B cell (primary cell): ENCODE results near the gene FN3K. TPM values are rescaled to one million over a fixed set of nuclear protein-coding genes. Genes with fewer than 3 reads are reported as not detected.
A peak's percentile ranks its signal among the peaks of the same experiment; 100 is the strongest.
"Not testable (repeated sequence)": the region's sequence is repeated elsewhere in the genome, so short reads cannot be mapped to it uniquely, and the experiment has no call there.

ENCODE experiments used
- ATAC-seq: fragments of 200-7000 bp; cut with Tn5 transposase; one replicate; pipeline ENCODE4 v1.10.0; 2021; ENCODE audit warnings: low read depth, mild to moderate bottlenecking, moderate number of reproducible peaks, moderate library complexity
- CTCF ChIA-PET: fragments of 350-600 bp; sonication (Branson Sonifier 250); formaldehyde crosslinking; loops from one replicate; lab custom pipeline; 2021; ENCODE audit warnings: antibody characterized with exemption, inconsistent platforms; lab: Charles Lee
- POLR2A ChIA-PET: fragments of 350-600 bp; sonication (Branson Sonifier 250); formaldehyde crosslinking; loops from one replicate; lab custom pipeline; 2021; ENCODE audit warnings: antibody characterized with exemption; lab: Charles Lee
- DNase-seq: peaks from one replicate; pipeline ENCODE4 v3.0.0; 2013
- H2AFZ ChIP-seq: 2 replicates; pipeline ENCODE4 v1.6.1; 2012; ENCODE audit warnings: mild to moderate bottlenecking, low read depth, low read length; ENCODE audit not compliant: insufficient read depth, poor library complexity, severe bottlenecking
- H3K27ac ChIP-seq, 2 donors: 1 replicate in 1 of 2; 2 replicates in 1 of 2; pipeline ENCODE4 v1.5.1; 2012 to 2013; ENCODE audit warnings: low read length in 2 of 2, mild to moderate bottlenecking in 2 of 2, moderate library complexity in 1 of 2
- H3K27me3 ChIP-seq, 4 experiments: fragments of 200-600 bp in 1 of 4; sonication (generic) in 1 of 4; replicated peaks in 1 of 4; 1 replicate in 2 of 4; 2 replicates in 2 of 4; pipeline versions ENCODE4 v1.6.1 to v1.7.0; 2013 to 2016; ENCODE audit warnings: low read length in 3 of 4, mild to moderate bottlenecking in 2 of 4, mixed read lengths in 1 of 4, moderate library complexity in 1 of 4; ENCODE audit not compliant: insufficient read depth in 4 of 4, control insufficient read depth in 3 of 4; ENCODE audit errors: control extremely low read depth in 1 of 4
- H3K36me3 ChIP-seq, 2 experiments: replicated peaks in 1 of 2; 1 replicate in 1 of 2; 2 replicates in 1 of 2; pipeline versions ENCODE4 v1.6.1 to v1.7.1; 2013; ENCODE audit warnings: low read length in 1 of 2; ENCODE audit not compliant: insufficient read depth in 2 of 2, control insufficient read depth in 1 of 2; ENCODE audit errors: control extremely low read depth in 1 of 2, extremely low read depth in 1 of 2
- H3K4me1 ChIP-seq, 2 donors: fragments of 200-600 bp in 1 of 2; sonication (generic) in 1 of 2; 1 replicate in 1 of 2; 2 replicates in 1 of 2; pipeline versions ENCODE4 v1.5.1 to v1.6.1; 2013 to 2017; ENCODE audit warnings: low read length in 2 of 2; ENCODE audit not compliant: control insufficient read depth in 2 of 2, insufficient read depth in 2 of 2
- H3K4me2 ChIP-seq: replicated peaks from 2 replicates; pipeline ENCODE3; 2012; ENCODE audit warnings: mild to moderate bottlenecking, low read depth, low read length; ENCODE audit not compliant: poor library complexity, severe bottlenecking
- H3K4me3 ChIP-seq, 5 experiments: fragments of 200-600 bp in 1 of 5; sonication (generic) in 1 of 5; 1 replicate in 3 of 5; 2 replicates in 2 of 5; pipeline versions ENCODE4 v1.5.1 to v1.7.0; 2011 to 2016; ENCODE audit warnings: low read length in 4 of 5, mild to moderate bottlenecking in 4 of 5, low read depth in 2 of 5, control low read depth in 1 of 5, moderate library complexity in 1 of 5; ENCODE audit not compliant: insufficient read depth in 1 of 5; ENCODE audit errors: control extremely low read depth in 1 of 5, extremely low read depth in 1 of 5
- H3K79me2 ChIP-seq: fragments of 200-600 bp; sonication (generic); one replicate; pipeline ENCODE4 v1.6.0; 2016; ENCODE audit warnings: low read length; ENCODE audit not compliant: control insufficient read depth, insufficient read depth
- H3K9ac ChIP-seq: fragments of 200-600 bp; sonication (generic); 2 replicates; pipeline ENCODE4 v1.6.1; 2017; ENCODE audit warnings: mild to moderate bottlenecking, low read length, moderate library complexity
- H3K9me3 ChIP-seq, 3 donors: one replicate each; pipeline versions ENCODE4 v1.6.1 to v1.7.1; 2013; ENCODE audit warnings: low read length in 2 of 3; ENCODE audit not compliant: control insufficient read depth in 2 of 3, insufficient read depth in 1 of 3; ENCODE audit errors: control extremely low read depth in 1 of 3
- H4K20me1 ChIP-seq: 2 replicates; pipeline ENCODE4 v1.6.0; 2012; ENCODE audit warnings: mild to moderate bottlenecking, low read length; ENCODE audit not compliant: insufficient read depth, control insufficient read depth, poor library complexity, severe bottlenecking
- H3K27ac Mint-ChIP-seq: one replicate; pipeline ENCODE4 v1.8.0; 2021; ENCODE audit warnings: mixed read lengths
- H3K27me3 Mint-ChIP-seq: one replicate; pipeline ENCODE4 v1.8.0; 2021; ENCODE audit warnings: mixed read lengths
- H3K4me1 Mint-ChIP-seq: one replicate; pipeline ENCODE4 v1.8.0; 2021; ENCODE audit warnings: mixed read lengths
- H3K4me3 Mint-ChIP-seq: one replicate; pipeline ENCODE4 v1.8.0; 2021; ENCODE audit warnings: mixed read lengths
- H3K9me3 Mint-ChIP-seq: one replicate; pipeline ENCODE4 v1.8.0; 2022; ENCODE audit warnings: mixed read lengths; ENCODE audit not compliant: insufficient read depth
- CTCF ChIP-seq: fragments of 200-600 bp; IDR thresholded peaks from one replicate; pipeline ENCODE4 v1.8.0; 2022; ENCODE audit warnings: antibody characterized with exemption, mild to moderate bottlenecking
- EZH2 ChIP-seq: IDR thresholded peaks from 2 replicates; pipeline ENCODE4 v1.6.1; 2012; ENCODE audit warnings: borderline replicate concordance, low read depth, mild to moderate bottlenecking, moderate library complexity, low read length; ENCODE audit not compliant: insufficient read depth, poor library complexity, severe bottlenecking
- WGBS: methylation state at CpG from one replicate; pipeline ENCODE4 v1.1.5; 2013; ENCODE audit warnings: missing lambda C conversion rate; ENCODE audit not compliant: insufficient coverage; 5-methylcytosine and 5-hydroxymethylcytosine counted together
- intact Hi-C: fragments of 100-400 bp; cut with micrococcal nuclease; formaldehyde crosslinking; loops from one replicate; pipeline ENCODE4 v1.10.0; 2022
- polyA plus RNA-seq: library from polyadenylated mRNA; depleted of rRNA; stranded (reverse); fragments of >200 nt; gene quantifications from 2 replicates; pipeline ENCODE4 v1.2.3, GENCODE V29; 2012
- total RNA-seq, 2 donors: library from RNA; stranded (reverse); fragments of 120-200 nt in 1 of 2; gene quantifications; 1 replicate in 1 of 2; 2 replicates in 1 of 2; pipeline versions ENCODE4 v1.2.3 to v1.2.4, GENCODE V29; 2013 to 2022

The FN3K gene
- total and polyA plus RNA-seq, 2 donors (not counting 1 experiment from before 2014, with no cell fraction given): 1.1 to 2.6 TPM

- Histone ChIP-seq H3K9ac (no peak overlapping the region), H3K36me3 (no peaks in the 10 kb centered on the region), H3K27me3 (no peaks in the 10 kb centered on the region), H2AFZ (no peak overlapping the region), H3K4me2 (peak overlapping the region; percentile 43), H3K4me1 (peaks cover 16 to 29% of the 10 kb centered on the region in 2 donors), H3K4me3 (no peak overlapping the region), H3K9me3 (no peaks in the 10 kb centered on the region), H3K27ac (no peak overlapping the region), H3K79me2 (no peaks in the 10 kb centered on the region), H4K20me1 (no peaks in the 10 kb centered on the region)
- Mint-ChIP-seq H3K4me3 (no peak overlapping the region), H3K9me3 (no peaks in the 10 kb centered on the region), H3K27ac (no peak overlapping the region), H3K27me3 (no peaks in the 10 kb centered on the region), H3K4me1 (peaks cover 21% of the 10 kb centered on the region)
- intact Hi-C loops: no loop called here
- CTCF ChIA-PET: interaction anchor here (0.7 to 4.2 kb wide), 4 partner anchors 42 to 423 kb away, joined by 3 to 25 read pairs (median 9); no protein-coding TSS in a partner anchor
- ATAC-seq (peak; percentile 37), DNase-seq (peak; percentile 56)
- TF ChIP-seq EZH2 (no peak), CTCF (no peak)
- POLR2A ChIA-PET: no interaction called here
- WGBS: 65% methylated on average over 12 of the region's 13 CpGs
Measured at GRCh38 chr17:82776454-82776853, 41.0 kb downstream of the FN3K start.

GRCh38 chr17:82777778-82778375 lies 42.5 kb downstream of the FN3K start:
- intact Hi-C loops, H3K9me3 Mint-ChIP-seq, H3K36me3 ChIP-seq, H3K27me3 Mint-ChIP-seq, H2AFZ ChIP-seq, H3K27ac Mint-ChIP-seq, ATAC-seq, H3K9ac ChIP-seq, H3K79me2 ChIP-seq, H3K9me3 ChIP-seq, H3K4me3 ChIP-seq, H4K20me1 ChIP-seq, H3K27me3 ChIP-seq, DNase-seq, H3K4me3 Mint-ChIP-seq, H3K27ac ChIP-seq, H3K4me2 ChIP-seq: not testable (repeated sequence)
- POLR2A ChIA-PET: interaction anchor here (0.6 kb wide), 1 partner anchor 358 kb away, joined by 6 read pairs; no protein-coding TSS in a partner anchor
- H3K4me1 Mint-ChIP-seq: peaks cover 23% of the 10 kb centered on the region
- CTCF ChIA-PET: interaction anchor here (1.1 to 4.2 kb wide), 2 partner anchors 24 to 110 kb away, joined by 4 to 25 read pairs; no protein-coding TSS in a partner anchor
- H3K4me1 ChIP-seq: peaks cover 19 to 36% of the 10 kb centered on the region in 2 donors
- peak; percentile 34 for TF ChIP-seq CTCF
- 84% methylated on average over 6 of the region's 21 CpGs for WGBS
